Ishikawa (cell line): ENCODE data around the gene PIGQ.

Experiments
- CEBPB ChIP-seq: IDR thresholded peaks from 2 replicates; pipeline ENCODE4 v1.6.1; 2012
- CREB1 ChIP-seq: IDR thresholded peaks from 2 replicates; pipeline ENCODE4 v1.6.1; 2012; ENCODE audit warnings: low read depth
- EGR1 ChIP-seq: IDR thresholded peaks from 2 replicates; pipeline ENCODE4 v1.6.1; 2012
- EP300 ChIP-seq: IDR thresholded peaks from 2 replicates; pipeline ENCODE4 v1.6.1; 2012; ENCODE audit warnings: borderline replicate concordance
- FOXM1 ChIP-seq: IDR thresholded peaks from 2 replicates; pipeline ENCODE4 v1.6.1; 2012; ENCODE audit warnings: low read depth, borderline replicate concordance
- NFIC ChIP-seq: IDR thresholded peaks from 2 replicates; pipeline ENCODE4 v1.6.1; 2012
- RAD21 ChIP-seq: IDR thresholded peaks from 2 replicates; pipeline ENCODE4 v1.6.1; 2012; ENCODE audit warnings: low read depth
- TAF1 ChIP-seq: IDR thresholded peaks from 2 replicates; pipeline ENCODE4 v1.6.1; 2012; ENCODE audit warnings: low read depth, mild to moderate bottlenecking
- TCF12 ChIP-seq: IDR thresholded peaks from 2 replicates; pipeline ENCODE4 v1.6.1; 2012; ENCODE audit warnings: low read depth
- TEAD4 ChIP-seq: IDR thresholded peaks from 2 replicates; pipeline ENCODE4 v1.6.1; 2012
- YY1 ChIP-seq: IDR thresholded peaks from 2 replicates; pipeline ENCODE4 v1.6.1; 2012; ENCODE audit warnings: low read depth
- ZBTB7A ChIP-seq: IDR thresholded peaks from 2 replicates; pipeline ENCODE4 v1.6.1; 2012; ENCODE audit warnings: low read depth
- TF ChIP-seq, protein P1 (sequence below): IDR thresholded peaks from 2 replicates; pipeline ENCODE4 v1.6.1; 2012
- TF ChIP-seq, protein P2 (sequence below): IDR thresholded peaks from 2 replicates; pipeline ENCODE4 v1.6.1; 2012; ENCODE audit warnings: low read depth, mild to moderate bottlenecking
- TF ChIP-seq, protein P3 (sequence below): IDR thresholded peaks from 2 replicates; pipeline ENCODE4 v1.6.1; 2012

PIGQ gene

DNA sequence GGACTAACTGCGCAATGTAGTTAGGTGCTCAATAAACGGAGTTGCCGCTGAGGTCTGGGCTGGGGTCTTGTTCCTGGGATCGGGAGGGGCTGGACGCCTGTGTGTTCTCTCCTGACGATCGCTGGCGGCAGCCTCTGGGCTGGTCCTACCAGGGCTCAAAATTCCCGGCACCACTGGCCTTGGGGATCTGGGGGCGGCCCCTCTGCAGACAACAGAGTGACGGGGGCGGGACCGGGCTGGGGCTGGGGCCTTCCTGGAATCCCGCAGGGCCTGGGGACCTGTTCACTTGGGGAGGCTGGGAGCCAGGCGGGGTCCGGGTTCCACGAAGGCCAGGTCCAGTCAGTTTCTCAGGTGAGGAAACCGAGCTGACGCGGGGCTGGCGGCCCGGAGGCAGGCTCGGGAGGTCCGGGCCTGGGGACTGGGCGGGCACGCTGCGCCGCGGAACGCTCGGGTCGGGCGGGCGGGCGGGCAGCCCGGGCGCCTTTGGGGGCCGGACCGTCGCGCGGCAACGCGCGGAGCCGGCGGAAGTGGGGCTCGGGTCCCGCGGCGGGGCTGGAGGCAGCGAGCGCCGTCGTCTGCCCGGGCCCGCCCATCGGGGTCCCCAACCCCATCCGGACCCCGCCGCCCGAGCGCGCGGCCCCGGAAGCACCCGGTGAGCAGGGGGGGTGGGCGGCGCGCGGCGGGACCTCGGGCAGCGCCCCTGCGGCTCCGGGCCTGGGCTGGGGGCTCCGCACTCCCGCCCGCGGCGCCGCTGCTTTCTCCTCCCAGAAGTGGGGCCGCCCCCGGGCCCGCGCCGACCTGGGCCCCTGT, at the start of gene PIGQ:
PIGQ (plus strand) TSS at position 524 of the 810 bp plus-strand sequence. CDS start 4,107 bp downstream, outside the sequence.
- no peak for TF ChIP-seq NFIC
- TF ChIP-seq ZBTB7A = peak; percentile 35; the same call in 1 of the 2 replicates

DNA sequence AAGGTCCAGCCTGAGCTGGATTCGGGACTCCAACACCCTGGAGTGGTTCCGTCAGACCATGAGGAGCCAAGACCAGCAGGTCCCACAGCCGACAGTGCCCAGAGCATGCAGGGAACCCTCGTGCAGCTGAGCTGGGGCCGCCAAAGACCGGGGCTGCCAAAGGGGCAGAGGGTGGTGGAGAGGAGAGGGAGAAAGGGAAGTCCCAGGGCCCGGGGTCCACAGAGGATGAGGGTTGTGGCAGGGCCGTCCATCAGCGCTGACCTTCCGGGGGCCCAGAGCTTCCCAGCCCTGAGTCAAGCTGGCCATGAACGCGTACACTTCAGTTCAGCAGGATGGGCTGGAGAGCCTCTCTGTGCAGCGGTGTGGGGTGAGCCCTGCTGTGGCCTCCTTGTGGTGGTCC, 48.9 kb upstream of the PIGQ start:
- TF ChIP-seq, protein P1, sequence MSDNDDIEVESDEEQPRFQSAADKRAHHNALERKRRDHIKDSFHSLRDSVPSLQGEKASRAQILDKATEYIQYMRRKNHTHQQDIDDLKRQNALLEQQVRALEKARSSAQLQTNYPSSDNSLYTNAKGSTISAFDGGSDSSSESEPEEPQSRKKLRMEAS = no peak
- TF ChIP-seq CREB1 (no peak), YY1 (no peak), TAF1 (no peak), NFIC (no peak), EP300 (no peak), EGR1 (no peak), TCF12 (no peak), RAD21 (no peak), TEAD4 (no peak), ZBTB7A (no peak), FOXM1 (no peak), CEBPB (no peak)
- TF ChIP-seq, protein P2, sequence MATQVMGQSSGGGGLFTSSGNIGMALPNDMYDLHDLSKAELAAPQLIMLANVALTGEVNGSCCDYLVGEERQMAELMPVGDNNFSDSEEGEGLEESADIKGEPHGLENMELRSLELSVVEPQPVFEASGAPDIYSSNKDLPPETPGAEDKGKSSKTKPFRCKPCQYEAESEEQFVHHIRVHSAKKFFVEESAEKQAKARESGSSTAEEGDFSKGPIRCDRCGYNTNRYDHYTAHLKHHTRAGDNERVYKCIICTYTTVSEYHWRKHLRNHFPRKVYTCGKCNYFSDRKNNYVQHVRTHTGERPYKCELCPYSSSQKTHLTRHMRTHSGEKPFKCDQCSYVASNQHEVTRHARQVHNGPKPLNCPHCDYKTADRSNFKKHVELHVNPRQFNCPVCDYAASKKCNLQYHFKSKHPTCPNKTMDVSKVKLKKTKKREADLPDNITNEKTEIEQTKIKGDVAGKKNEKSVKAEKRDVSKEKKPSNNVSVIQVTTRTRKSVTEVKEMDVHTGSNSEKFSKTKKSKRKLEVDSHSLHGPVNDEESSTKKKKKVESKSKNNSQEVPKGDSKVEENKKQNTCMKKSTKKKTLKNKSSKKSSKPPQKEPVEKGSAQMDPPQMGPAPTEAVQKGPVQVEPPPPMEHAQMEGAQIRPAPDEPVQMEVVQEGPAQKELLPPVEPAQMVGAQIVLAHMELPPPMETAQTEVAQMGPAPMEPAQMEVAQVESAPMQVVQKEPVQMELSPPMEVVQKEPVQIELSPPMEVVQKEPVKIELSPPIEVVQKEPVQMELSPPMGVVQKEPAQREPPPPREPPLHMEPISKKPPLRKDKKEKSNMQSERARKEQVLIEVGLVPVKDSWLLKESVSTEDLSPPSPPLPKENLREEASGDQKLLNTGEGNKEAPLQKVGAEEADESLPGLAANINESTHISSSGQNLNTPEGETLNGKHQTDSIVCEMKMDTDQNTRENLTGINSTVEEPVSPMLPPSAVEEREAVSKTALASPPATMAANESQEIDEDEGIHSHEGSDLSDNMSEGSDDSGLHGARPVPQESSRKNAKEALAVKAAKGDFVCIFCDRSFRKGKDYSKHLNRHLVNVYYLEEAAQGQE = no peak
- TF ChIP-seq, protein P3, sequence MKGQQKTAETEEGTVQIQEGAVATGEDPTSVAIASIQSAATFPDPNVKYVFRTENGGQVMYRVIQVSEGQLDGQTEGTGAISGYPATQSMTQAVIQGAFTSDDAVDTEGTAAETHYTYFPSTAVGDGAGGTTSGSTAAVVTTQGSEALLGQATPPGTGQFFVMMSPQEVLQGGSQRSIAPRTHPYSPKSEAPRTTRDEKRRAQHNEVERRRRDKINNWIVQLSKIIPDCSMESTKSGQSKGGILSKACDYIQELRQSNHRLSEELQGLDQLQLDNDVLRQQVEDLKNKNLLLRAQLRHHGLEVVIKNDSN = no peak

DNA sequence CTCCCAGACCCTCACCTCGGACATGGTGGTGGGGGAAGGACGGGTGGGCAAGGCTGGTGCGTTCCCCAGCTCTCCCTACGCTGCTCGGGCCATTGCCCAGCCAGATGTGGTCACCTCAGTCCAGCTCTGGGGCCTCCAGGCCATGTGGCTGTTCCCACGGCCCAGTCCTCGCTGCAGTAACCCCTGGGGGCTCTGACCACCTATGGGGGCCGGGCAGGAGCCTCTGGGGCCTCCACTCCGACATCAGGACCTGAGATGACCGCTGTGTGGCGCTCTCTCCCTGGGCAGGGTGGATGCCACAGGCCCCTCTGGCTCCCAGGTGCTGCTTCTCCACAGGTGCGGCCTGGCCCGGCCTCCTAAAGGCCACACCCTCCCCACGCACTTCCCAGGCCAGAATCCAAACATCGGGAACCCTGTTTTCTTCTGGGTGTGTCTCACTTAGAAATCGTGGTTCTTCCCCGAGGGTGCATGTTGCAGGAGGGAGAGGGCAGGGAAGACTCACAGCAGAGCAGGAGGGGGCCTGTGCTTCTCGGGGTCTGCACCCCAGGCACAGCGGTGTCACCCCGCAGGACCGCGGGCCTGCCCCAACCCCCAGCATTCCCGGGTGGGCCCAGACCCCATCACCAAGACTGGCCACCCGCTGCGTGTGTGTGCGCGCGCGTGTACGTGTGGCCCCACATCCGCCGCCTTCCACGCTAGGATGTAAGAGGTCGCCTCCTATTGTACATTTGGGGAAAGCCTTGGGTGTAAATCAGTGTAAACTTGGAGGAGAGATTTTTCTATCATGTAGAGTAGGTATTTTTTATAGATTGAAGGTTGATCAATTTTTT, 48.2 kb upstream of the PIGQ start:
- TF ChIP-seq EP300 (no peak), YY1 (no peak)

DNA sequence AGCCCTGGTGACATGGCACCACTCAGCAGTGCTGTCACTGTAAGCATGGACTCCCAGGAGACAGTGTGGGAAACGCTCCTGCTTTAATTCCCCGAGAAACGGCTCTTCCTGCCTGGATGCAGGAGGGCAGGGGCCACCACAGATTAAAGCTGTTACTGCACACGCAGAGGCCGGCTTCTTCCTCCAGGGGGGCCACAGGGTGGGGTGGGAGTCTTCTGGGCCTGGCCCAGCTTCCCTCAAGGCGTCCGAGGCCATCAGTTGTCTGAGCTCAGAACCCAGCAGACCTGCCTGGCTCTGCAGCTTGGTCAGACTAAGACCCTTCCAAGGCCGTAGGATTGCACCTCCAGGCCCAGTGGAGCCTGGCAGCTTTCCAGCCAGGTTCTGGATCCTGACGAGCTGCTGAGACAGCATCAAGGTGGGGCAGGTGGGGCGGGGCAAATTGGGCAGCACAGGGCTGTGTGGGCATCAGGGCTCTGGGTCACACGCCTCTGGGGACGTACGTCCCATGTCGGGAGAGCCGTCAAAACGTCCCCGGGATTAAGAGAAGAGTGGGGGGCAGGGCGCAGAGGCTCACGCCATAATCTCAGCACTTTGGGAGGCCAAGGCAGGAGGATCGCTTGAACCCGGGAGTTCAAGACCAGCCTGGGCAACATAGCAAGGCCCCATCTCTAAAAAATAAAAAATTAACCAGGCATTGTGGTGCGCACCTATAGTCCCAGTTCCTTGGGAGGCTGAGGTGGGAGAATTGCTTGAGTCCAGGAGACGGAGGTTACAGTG, 47.3 kb upstream of the PIGQ start:
- TF ChIP-seq YY1 (no peak), CREB1 (no peak), RAD21 (no peak), FOXM1 (no peak), EGR1 (no peak)

DNA sequence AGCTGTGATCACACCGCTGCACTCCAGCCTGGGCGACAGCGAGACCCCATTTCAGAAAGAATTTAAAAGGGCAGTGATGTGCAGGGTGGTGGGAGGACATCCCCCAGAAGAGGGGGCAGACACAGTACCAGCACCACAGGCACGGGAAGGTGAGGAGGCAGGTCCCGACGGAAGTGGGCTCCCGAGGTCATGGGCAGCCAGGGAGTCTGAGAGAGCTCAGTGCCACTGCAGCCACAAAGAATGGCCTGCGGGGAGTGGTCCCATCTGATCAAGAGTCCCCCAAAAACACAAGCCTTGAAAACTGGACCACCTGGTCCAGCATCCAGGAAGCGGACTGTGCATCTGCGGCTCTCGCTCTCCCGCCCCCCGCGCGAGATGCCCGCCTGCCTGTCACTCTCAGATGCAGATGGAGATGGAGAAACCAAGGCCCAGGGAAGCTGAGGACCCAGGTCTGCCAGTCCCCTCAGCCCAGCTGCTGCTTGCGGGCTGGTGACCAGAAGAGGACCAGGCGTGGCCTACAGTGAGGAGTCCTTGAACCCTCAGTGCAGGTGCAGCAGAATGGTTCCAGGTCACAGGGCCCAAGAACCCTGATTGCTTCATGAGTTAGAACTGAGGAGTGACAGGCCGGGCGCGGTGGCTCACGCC, 46.5 kb upstream of the PIGQ start:
- TF ChIP-seq CREB1 = no peak
- TF ChIP-seq RAD21 = no peak
- TF ChIP-seq, protein P2 = no peak
- no peak for TF ChIP-seq EGR1
- TF ChIP-seq CEBPB = no peak
